K562 (cell line): ENCODE results near the gene ZC3H7B. TPM values are rescaled to one million over a fixed set of nuclear protein-coding genes. Genes with fewer than 3 reads are reported as not detected.

Source experiments
- ATAC-seq: fragments of 200-7000 bp; cut with Tn5 transposase; 3 replicates; pipeline ENCODE4 v1.9.1; 2020; ENCODE audit warnings: moderate library complexity
- BruUV-seq: library from RNA; stranded (reverse); fragments of 400-500 nt; replicated peaks from 2 replicates; lab custom pipeline; 2021; lab: Mats Ljungman, UMichigan
- CTCF ChIA-PET: fragments of 300-600 bp; formaldehyde crosslinking; extraction: SDS; loops from one replicate; lab custom pipeline; 2021; ENCODE audit warnings: low intra/inter-chr PET ratio; lab: Yijun Ruan, JAX
- POLR2A ChIA-PET: fragments of 300-600, 350-650 bp; sonication (Branson Sonifier 250); formaldehyde crosslinking; extraction: SDS; loops from one replicate; lab custom pipeline; 2021; ENCODE audit warnings: antibody characterized with exemption, inconsistent platforms; lab: Yijun Ruan, JAX
- DNase-seq, 4 experiments: peaks; one replicate each; pipeline versions ENCODE4 v3.0.0 to v3.0.0-alpha.2; 2011 to 2018; ENCODE audit warnings: low spot score in 3 of 4, mixed read lengths in 3 of 4; ENCODE audit errors: extremely low read depth in 1 of 4
- FAIRE-seq: peaks from 2 replicates; lab custom pipeline; 2011; peaks lifted over from hg19 to GRCh38; lab: Jason Lieb, UNC
- H2AFZ ChIP-seq: 2 replicates; pipeline ENCODE4 v1.6.0; 2011; ENCODE audit warnings: low read depth, low read length, control low read depth, inconsistent platforms
- H3K27ac ChIP-seq: fragments of 200-600 bp; 3 replicates; pipeline ENCODE4 v1.8.0; 2011; ENCODE audit warnings: low read depth, mild to moderate bottlenecking, control low read depth, inconsistent platforms, low read length, moderate library complexity, mixed read lengths; ENCODE audit errors: extremely low read depth
- H3K27me3 ChIP-seq, 2 experiments: fragments of 300-600 bp in 1 of 2; 2 replicates in 1 of 2; 3 replicates in 1 of 2; pipeline versions ENCODE4 v1.6.0 to v1.8.0; 2011; ENCODE audit warnings: inconsistent platforms in 2 of 2, low read length in 2 of 2, mild to moderate bottlenecking in 1 of 2, mixed read lengths in 1 of 2, moderate library complexity in 1 of 2; ENCODE audit not compliant: control insufficient read depth in 2 of 2, insufficient read depth in 2 of 2
- H3K36me3 ChIP-seq: fragments of 300-600 bp; 3 replicates; pipeline ENCODE4 v1.8.0; 2011; ENCODE audit warnings: mild to moderate bottlenecking, low read length, inconsistent platforms; ENCODE audit not compliant: control insufficient read depth, insufficient read depth
- H3K4me1 ChIP-seq, 2 experiments: fragments of 200-600 bp in 1 of 2; replicated peaks in 1 of 2; 2 replicates in 1 of 2; 3 replicates in 1 of 2; pipeline versions ENCODE4 v1.5.1 to v1.8.0; 2011; ENCODE audit warnings: inconsistent platforms in 2 of 2, low read length in 2 of 2, mild to moderate bottlenecking in 1 of 2, mixed read lengths in 1 of 2, moderate library complexity in 1 of 2; ENCODE audit not compliant: control insufficient read depth in 2 of 2, insufficient read depth in 2 of 2
- H3K4me2 ChIP-seq: 2 replicates; pipeline ENCODE4 v1.6.1; 2011; ENCODE audit warnings: low read length, control low read depth, inconsistent platforms, mixed read lengths; ENCODE audit not compliant: insufficient read depth
- H3K4me3 ChIP-seq: fragments of 200-600 bp; sonication (generic), shearing (Covaris generic); 2 replicates; pipeline ENCODE4 v1.5.1; 2016; ENCODE audit warnings: control low read depth, inconsistent platforms
- H3K79me2 ChIP-seq: fragments of 200-600 bp; 3 replicates; pipeline ENCODE4 v1.8.0; 2011; ENCODE audit warnings: low read length, inconsistent platforms; ENCODE audit not compliant: control insufficient read depth, insufficient read depth
- H3K9ac ChIP-seq, 2 experiments: 2 replicates each; pipeline versions ENCODE4 v1.6.0 to v1.6.1; 2011; ENCODE audit warnings: low read depth in 2 of 2, low read length in 2 of 2, control low read depth in 1 of 2, inconsistent platforms in 1 of 2, mild to moderate bottlenecking in 1 of 2, mixed read lengths in 1 of 2; ENCODE audit not compliant: insufficient read depth in 1 of 2
- H3K9me1 ChIP-seq: one replicate; pipeline ENCODE4 v1.6.0; 2011; ENCODE audit warnings: inconsistent platforms, mild to moderate bottlenecking, low read length, moderate library complexity; ENCODE audit not compliant: control insufficient read depth, insufficient read depth
- H3K9me3 ChIP-seq: replicated peaks from 2 replicates; pipeline ENCODE4 v1.5.1; 2011; ENCODE audit warnings: low read depth, low read length, inconsistent platforms; ENCODE audit not compliant: control insufficient read depth, insufficient read depth
- H4K20me1 ChIP-seq: replicated peaks from 2 replicates; pipeline ENCODE4 v1.6.1; 2011; ENCODE audit warnings: low read length, inconsistent platforms, mixed read lengths; ENCODE audit not compliant: control insufficient read depth, insufficient read depth
- USF2 ChIP-seq: sonication (generic); formaldehyde crosslinking; IDR thresholded peaks from 2 replicates; pipeline ENCODE4 v1.5.0; 2020; ENCODE audit warnings: missing genetic modification reagents
- WGBS: fragments of 100-300 bp; shearing (Covaris generic); methylation state at CpG from one replicate; pipeline ENCODE4 v1.1.6; 2016; ENCODE audit warnings: low coverage, mixed read lengths; ENCODE audit not compliant: insufficient coverage; ENCODE audit errors: missing lambda C conversion rate; 5-methylcytosine and 5-hydroxymethylcytosine counted together
- in situ Hi-C: fragments of 300-500 bp; cut with MboI; formaldehyde crosslinking; loops from 4 replicates; pipeline ENCODE4 v1.15.0; 2018; ENCODE audit warnings: inconsistent platforms, mixed read lengths
- intact Hi-C: fragments of 100-400 bp; cut with micrococcal nuclease; formaldehyde crosslinking; loops from 2 replicates; pipeline ENCODE4 v1.14.2; 2022
- polyA plus RNA-seq, 8 experiments: library from polyadenylated mRNA; depleted of rRNA in 4 of 8; stranded (reverse) in 5 of 8; unstranded in 3 of 8; fragments of >200 nt; fragmentation: Nextera tagmentation in 2 of 8; fragmentation: Illumina TruSeq in 1 of 8; extraction: Ambion mirVana in 2 of 8; extraction: Trizol in 1 of 8; gene quantifications; 2 replicates each; pipeline versions ENCODE4 v1.2.1 to v1.2.3, GENCODE V29; 2011 to 2014; ENCODE audit warnings: inconsistent platforms in 1 of 8, missing spikeins in 1 of 8
- total RNA-seq, 7 experiments: library from RNA; depleted of rRNA in 6 of 7; stranded (reverse); fragments of >200 nt in 6 of 7; fragmentation: Illumina TruSeq in 2 of 7; extraction: Trizol in 2 of 7; gene quantifications; 2 replicates each; pipeline versions ENCODE4 v1.2.1 to v1.2.3, GENCODE V29; 2011 to 2021; ENCODE audit warnings: low replicate concordance in 1 of 7
- TF ChIP-seq, protein P1 (sequence below): fragments of 450-650 bp; IDR thresholded peaks from 2 replicates; pipeline ENCODE4 v1.6.1; 2016; ENCODE audit warnings: borderline replicate concordance

ZC3H7B gene
- total and polyA plus RNA-seq, 9 of the 15 experiments (the other 6 are each of a cell fraction or from before 2014, with no cell fraction given): 0.07 to 49.8 (median 26.8) TPM

- intact Hi-C loops (loop anchor here (5.0 kb wide), 1 partner anchor 96 kb away; the partner anchor contains the start of gene RANGAP1), in situ Hi-C loops (no loop called here)
- ATAC-seq (no peak), FAIRE-seq (no peak), DNase-seq (no peak)
- ChIA-PET POLR2A (interaction anchor here (0.6 to 1.3 kb wide), 2 partner anchors 63 to 133 kb away, joined by 3 read pairs; partner anchors contain the start of gene TOB2), CTCF (no interaction called here)
- Histone ChIP-seq H4K20me1 (no peaks in the 10 kb centered on the region), H3K36me3 (no peaks in the 10 kb centered on the region), H3K9me1 (no peaks in the 10 kb centered on the region), H3K27ac (no peak overlapping the region), H3K4me3 (no peak overlapping the region), H3K4me1 (peaks cover 2 to 28% of the 10 kb centered on the region in 2 experiments; a peak in 4 of 5 replicates), H3K27me3 (no peaks in the 10 kb centered on the region), H3K79me2 (no peaks in the 10 kb centered on the region), H3K9me3 (no peaks in the 10 kb centered on the region), H3K9ac (no peak overlapping the region), H3K4me2 (no peak overlapping the region), H2AFZ (no peak overlapping the region)
- TF ChIP-seq USF2 (CRISPR knock-in tag): no peak
- TF ChIP-seq, protein P1, sequence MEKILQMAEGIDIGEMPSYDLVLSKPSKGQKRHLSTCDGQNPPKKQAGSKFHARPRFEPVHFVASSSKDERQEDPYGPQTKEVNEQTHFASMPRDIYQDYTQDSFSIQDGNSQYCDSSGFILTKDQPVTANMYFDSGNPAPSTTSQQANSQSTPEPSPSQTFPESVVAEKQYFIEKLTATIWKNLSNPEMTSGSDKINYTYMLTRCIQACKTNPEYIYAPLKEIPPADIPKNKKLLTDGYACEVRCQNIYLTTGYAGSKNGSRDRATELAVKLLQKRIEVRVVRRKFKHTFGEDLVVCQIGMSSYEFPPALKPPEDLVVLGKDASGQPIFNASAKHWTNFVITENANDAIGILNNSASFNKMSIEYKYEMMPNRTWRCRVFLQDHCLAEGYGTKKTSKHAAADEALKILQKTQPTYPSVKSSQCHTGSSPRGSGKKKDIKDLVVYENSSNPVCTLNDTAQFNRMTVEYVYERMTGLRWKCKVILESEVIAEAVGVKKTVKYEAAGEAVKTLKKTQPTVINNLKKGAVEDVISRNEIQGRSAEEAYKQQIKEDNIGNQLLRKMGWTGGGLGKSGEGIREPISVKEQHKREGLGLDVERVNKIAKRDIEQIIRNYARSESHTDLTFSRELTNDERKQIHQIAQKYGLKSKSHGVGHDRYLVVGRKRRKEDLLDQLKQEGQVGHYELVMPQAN: no peak
- WGBS: 79% methylated on average over 5 of the region's 5 CpGs
- BruUV-seq: no TSS peak
Observed at GRCh38 chr22:41383085-41383484, 81.8 kb downstream of the ZC3H7B start.
